Activated naive CD4-positive, alpha-beta T cell treated with anti-CD3 and anti-CD28 coated beads, Interleukin-2, amount 10 ng/mL, durations not matched to agents 7 days and 5 days (primary cell): ENCODE results near the gene CUL1.
A peak's percentile ranks its signal among the peaks of the same experiment; 100 is the strongest.

ENCODE experiments used
- CTCF ChIA-PET: fragments of 350-600 bp; sonication (Branson Sonifier 250); formaldehyde crosslinking; loops from one replicate; lab custom pipeline; 2021; ENCODE audit warnings: antibody characterized with exemption; lab: Charles Lee
- DNase-seq: peaks from one replicate; pipeline ENCODE4 v3.0.0-alpha.2; 2020
- H3K27ac Mint-ChIP-seq: one replicate; pipeline ENCODE4 v1.8.0; 2021; ENCODE audit warnings: mild to moderate bottlenecking, moderate library complexity, mixed read lengths
- H3K27me3 Mint-ChIP-seq: one replicate; pipeline ENCODE4 v1.8.0; 2021; ENCODE audit warnings: mild to moderate bottlenecking, mixed read lengths
- H3K36me3 Mint-ChIP-seq: one replicate; pipeline ENCODE4 v1.8.0; 2021; ENCODE audit warnings: mixed read lengths
- H3K4me1 Mint-ChIP-seq: one replicate; pipeline ENCODE4 v1.8.0; 2021; ENCODE audit warnings: mixed read lengths
- H3K4me3 Mint-ChIP-seq: one replicate; pipeline ENCODE4 v1.8.0; 2021; ENCODE audit warnings: mild to moderate bottlenecking, moderate library complexity, mixed read lengths
- H3K9me3 Mint-ChIP-seq: one replicate; pipeline ENCODE4 v1.8.0; 2021; ENCODE audit warnings: mixed read lengths

The CUL1 gene

GRCh38 chr7:148698397-148699023 is at the start of gene CUL1:
Gene CUL1, plus strand, starts transcription at chr7:148698903. Its CDS starts 31,220 bp downstream, at chr7:148730123.
- CTCF ChIA-PET = interaction anchor here (0.6 to 1.7 kb wide), 4 partner anchors 64 to 265 kb away, joined by 3 to 5 read pairs (median 4); no protein-coding TSS in a partner anchor
- peaks cover 13% of the 10 kb centered on the region for H3K27me3 Mint-ChIP-seq
- H3K27ac Mint-ChIP-seq = peak within 1 kb of the TSS; percentile 89
- DNase-seq = peak; percentile 91
- H3K4me3 Mint-ChIP-seq = peak within 1 kb of the TSS; percentile 87
- H3K36me3 Mint-ChIP-seq = peaks cover 4% of the 10 kb centered on the region
- H3K4me1 Mint-ChIP-seq = peaks cover 47% of the 10 kb centered on the region
- H3K9me3 Mint-ChIP-seq = no peaks in the 10 kb centered on the region

GRCh38 chr7:148650232-148650858 is 48.4 kb upstream of the CUL1 start:
- Mint-ChIP-seq H3K27ac (no peak overlapping the region), H3K4me1 (no peaks in the 10 kb centered on the region), H3K4me3 (no peak overlapping the region), H3K27me3 (peaks cover 25% of the 10 kb centered on the region), H3K9me3 (no peaks in the 10 kb centered on the region), H3K36me3 (no peaks in the 10 kb centered on the region)
- no peak for DNase-seq
- CTCF ChIA-PET = no interaction called here

GRCh38 chr7:148652773-148653172 is 45.9 kb upstream of the CUL1 start:
- peaks cover 17% of the 10 kb centered on the region for H3K27me3 Mint-ChIP-seq
- H3K27ac Mint-ChIP-seq = no peak overlapping the region
- H3K4me3 Mint-ChIP-seq = no peak overlapping the region
- CTCF ChIA-PET = no interaction called here
- H3K36me3 Mint-ChIP-seq = no peaks in the 10 kb centered on the region
- no peaks in the 10 kb centered on the region for H3K9me3 Mint-ChIP-seq
- no peaks in the 10 kb centered on the region for H3K4me1 Mint-ChIP-seq
- no peak for DNase-seq

GRCh38 chr7:148657929-148658328 is 40.8 kb upstream of the CUL1 start:
- CTCF ChIA-PET = no interaction called here
- Mint-ChIP-seq H3K9me3 (no peaks in the 10 kb centered on the region), H3K27me3 (peaks cover 5% of the 10 kb centered on the region), H3K4me1 (peaks cover 4% of the 10 kb centered on the region), H3K4me3 (no peak overlapping the region), H3K27ac (no peak overlapping the region), H3K36me3 (no peaks in the 10 kb centered on the region)
- DNase-seq = no peak

GRCh38 chr7:148661471-148661870 is 37.2 kb upstream of the CUL1 start:
- Mint-ChIP-seq H3K36me3 (no peaks in the 10 kb centered on the region), H3K27me3 (no peaks in the 10 kb centered on the region), H3K27ac (no peak overlapping the region), H3K4me3 (no peak overlapping the region), H3K4me1 (peaks cover 4% of the 10 kb centered on the region), H3K9me3 (no peaks in the 10 kb centered on the region)
- CTCF ChIA-PET = no interaction called here
- peak; percentile 23 for DNase-seq

- no peaks in the 10 kb centered on the region for H3K27me3 Mint-ChIP-seq
- no peaks in the 10 kb centered on the region for H3K36me3 Mint-ChIP-seq
- H3K4me3 Mint-ChIP-seq = no peak overlapping the region
- no peak for DNase-seq
- H3K4me1 Mint-ChIP-seq = peaks cover 4% of the 10 kb centered on the region
- H3K27ac Mint-ChIP-seq = no peak overlapping the region
- CTCF ChIA-PET = no interaction called here
- no peaks in the 10 kb centered on the region for H3K9me3 Mint-ChIP-seq
Measured at GRCh38 chr7:148662646-148663045, 36.1 kb upstream of the CUL1 start.

- no peaks in the 10 kb centered on the region for H3K36me3 Mint-ChIP-seq
- H3K9me3 Mint-ChIP-seq = no peaks in the 10 kb centered on the region
- DNase-seq = no peak
- H3K27ac Mint-ChIP-seq = no peak overlapping the region
- peaks cover 4% of the 10 kb centered on the region for H3K4me1 Mint-ChIP-seq
- no peaks in the 10 kb centered on the region for H3K27me3 Mint-ChIP-seq
- H3K4me3 Mint-ChIP-seq = no peak overlapping the region
- CTCF ChIA-PET = no interaction called here
Measured at GRCh38 chr7:148664324-148664723, 34.4 kb upstream of the CUL1 start.

- Mint-ChIP-seq H3K4me1 (peaks cover 4% of the 10 kb centered on the region), H3K27ac (no peak overlapping the region), H3K27me3 (no peaks in the 10 kb centered on the region), H3K9me3 (no peaks in the 10 kb centered on the region), H3K4me3 (no peak overlapping the region), H3K36me3 (no peaks in the 10 kb centered on the region)
- CTCF ChIA-PET = no interaction called here
- no peak for DNase-seq
Measured at GRCh38 chr7:148665221-148665620, 33.5 kb upstream of the CUL1 start.

GRCh38 chr7:148669927-148670326 is 28.8 kb upstream of the CUL1 start:
- Mint-ChIP-seq H3K9me3 (peaks cover 8% of the 10 kb centered on the region), H3K27me3 (peaks cover 5% of the 10 kb centered on the region), H3K27ac (no peak overlapping the region), H3K4me1 (peaks cover 7% of the 10 kb centered on the region), H3K36me3 (peaks cover 2% of the 10 kb centered on the region), H3K4me3 (no peak overlapping the region)
- DNase-seq = no peak
- CTCF ChIA-PET = no interaction called here

GRCh38 chr7:148670374-148670773 is 28.3 kb upstream of the CUL1 start:
- Mint-ChIP-seq H3K4me3 (no peak overlapping the region), H3K9me3 (peaks cover 12% of the 10 kb centered on the region), H3K27ac (no peak overlapping the region), H3K27me3 (peaks cover 9% of the 10 kb centered on the region), H3K4me1 (peaks cover 7% of the 10 kb centered on the region), H3K36me3 (peaks cover 2% of the 10 kb centered on the region)
- no peak for DNase-seq
- CTCF ChIA-PET = no interaction called here

- Mint-ChIP-seq H3K27me3 (peaks cover 14% of the 10 kb centered on the region), H3K4me3 (no peak overlapping the region), H3K9me3 (peaks cover 16% of the 10 kb centered on the region), H3K4me1 (peaks cover 7% of the 10 kb centered on the region), H3K36me3 (peaks cover 2% of the 10 kb centered on the region), H3K27ac (no peak overlapping the region)
- CTCF ChIA-PET = no interaction called here
- no peak for DNase-seq
Measured at GRCh38 chr7:148670807-148671206, 27.9 kb upstream of the CUL1 start.

- Mint-ChIP-seq H3K36me3 (peaks cover 2% of the 10 kb centered on the region), H3K9me3 (peaks cover 16% of the 10 kb centered on the region), H3K27me3 (peaks cover 15% of the 10 kb centered on the region), H3K27ac (peak overlapping the region; percentile 15), H3K4me3 (no peak overlapping the region), H3K4me1 (peaks cover 7% of the 10 kb centered on the region)
- peak; percentile 27 for DNase-seq
- CTCF ChIA-PET = no interaction called here
Measured at GRCh38 chr7:148672041-148672440, 26.7 kb upstream of the CUL1 start.

GRCh38 chr7:148674689-148675088 is 24.0 kb upstream of the CUL1 start:
- H3K27me3 Mint-ChIP-seq = peaks cover 25% of the 10 kb centered on the region
- CTCF ChIA-PET = no interaction called here
- no peak overlapping the region for H3K4me3 Mint-ChIP-seq
- H3K9me3 Mint-ChIP-seq = peaks cover 16% of the 10 kb centered on the region
- H3K36me3 Mint-ChIP-seq = peaks cover 2% of the 10 kb centered on the region
- DNase-seq = no peak
- peaks cover 7% of the 10 kb centered on the region for H3K4me1 Mint-ChIP-seq
- H3K27ac Mint-ChIP-seq = no peak overlapping the region

- peaks cover 38% of the 10 kb centered on the region for H3K27me3 Mint-ChIP-seq
- H3K9me3 Mint-ChIP-seq = peaks cover 19% of the 10 kb centered on the region
- no peak for DNase-seq
- H3K4me1 Mint-ChIP-seq = peaks cover 7% of the 10 kb centered on the region
- CTCF ChIA-PET = interaction anchor here (1.0 kb wide), 1 partner anchor 11 kb away, joined by 4 read pairs; no protein-coding TSS in a partner anchor
- peaks cover 2% of the 10 kb centered on the region for H3K36me3 Mint-ChIP-seq
- no peak overlapping the region for H3K27ac Mint-ChIP-seq
- no peak overlapping the region for H3K4me3 Mint-ChIP-seq
Measured at GRCh38 chr7:148676291-148676690, 22.4 kb upstream of the CUL1 start.

GRCh38 chr7:148681821-148682220 is 16.9 kb upstream of the CUL1 start:
- Mint-ChIP-seq H3K27me3 (peaks cover 36% of the 10 kb centered on the region), H3K27ac (no peak overlapping the region), H3K36me3 (no peaks in the 10 kb centered on the region), H3K4me1 (no peaks in the 10 kb centered on the region), H3K9me3 (peaks cover 10% of the 10 kb centered on the region), H3K4me3 (no peak overlapping the region)
- no peak for DNase-seq
- CTCF ChIA-PET = no interaction called here
